Endothelial cell of umbilical vein (primary cell): Measurements from ENCODE around the gene NDUFAB1.

Source experiments
- CTCF ChIP-seq, 2 donors: IDR thresholded peaks; 1 replicate in 1 of 2; 2 replicates in 1 of 2; pipeline ENCODE4 v1.5.1; 2011; ENCODE audit warnings: low read length in 2 of 2, mild to moderate bottlenecking in 2 of 2, moderate library complexity in 2 of 2, control low read depth in 1 of 2, inconsistent platforms in 1 of 2, low read depth in 1 of 2; ENCODE audit not compliant: insufficient read depth in 1 of 2; ENCODE audit errors: extremely low read depth in 1 of 2
- FOS ChIP-seq: IDR thresholded peaks from 2 replicates; pipeline ENCODE4 v1.6.1; 2011; ENCODE audit warnings: mild to moderate bottlenecking, low read length, moderate library complexity, borderline replicate concordance; ENCODE audit not compliant: insufficient read depth

- no peak for TF ChIP-seq CTCF (IDR thresholded peaks at IDR 0.05; ENCODE audit: extremely low read depth in 1 of 2, insufficient read depth in 1 of 2, low read depth in 1 of 2, low read length in 2 of 2)
- TF ChIP-seq FOS: peak; percentile 75
These were observed 12.1 kb upstream of the NDUFAB1 start for GRCh38 chr16:23608194-23608593.
